PC-9 (cell line): ENCODE results near the gene OSBPL6.

Experiments used
- CTCF ChIP-seq: fragments of 200-600 bp; sonication (generic); conservative IDR thresholded peaks from 2 replicates; pipeline ENCODE4 v1.6.1; 2017; ENCODE audit warnings: mixed run types, antibody characterized with exemption, mild to moderate bottlenecking, moderate library complexity
- EZH2 ChIP-seq: fragments of 200-600 bp; sonication (generic); IDR thresholded peaks from 2 replicates; pipeline ENCODE4 v1.8.0; 2017; ENCODE audit warnings: antibody characterized with exemption, low read depth

GRCh38 chr2:178275600-178275999 lies 81.3 kb downstream of the OSBPL6 start:
- TF ChIP-seq CTCF (no peak), EZH2 (no peak)
